Activated naive CD4-positive, alpha-beta T cell treated with anti-CD3 and anti-CD28 coated beads, Interleukin-2, amount 50 U/mL, for 24 hours (primary cell): ENCODE results near the gene SPG21.

Experiments used
- H3K27ac Mint-ChIP-seq: one replicate; pipeline ENCODE4 v1.8.0; 2021; ENCODE audit warnings: mild to moderate bottlenecking, mixed read lengths
- H3K27me3 Mint-ChIP-seq: one replicate; pipeline ENCODE4 v1.8.0; 2021; ENCODE audit warnings: mixed read lengths
- H3K36me3 Mint-ChIP-seq: one replicate; pipeline ENCODE4 v1.8.0; 2021; ENCODE audit warnings: mixed read lengths
- H3K4me1 Mint-ChIP-seq: one replicate; pipeline ENCODE4 v1.8.0; 2021; ENCODE audit warnings: mixed read lengths
- H3K4me3 Mint-ChIP-seq: one replicate; pipeline ENCODE4 v1.8.0; 2021; ENCODE audit warnings: mild to moderate bottlenecking, mixed read lengths
- H3K9me3 Mint-ChIP-seq: one replicate; pipeline ENCODE4 v1.8.0; 2021; ENCODE audit warnings: mixed read lengths

SPG21 gene

DNA sequence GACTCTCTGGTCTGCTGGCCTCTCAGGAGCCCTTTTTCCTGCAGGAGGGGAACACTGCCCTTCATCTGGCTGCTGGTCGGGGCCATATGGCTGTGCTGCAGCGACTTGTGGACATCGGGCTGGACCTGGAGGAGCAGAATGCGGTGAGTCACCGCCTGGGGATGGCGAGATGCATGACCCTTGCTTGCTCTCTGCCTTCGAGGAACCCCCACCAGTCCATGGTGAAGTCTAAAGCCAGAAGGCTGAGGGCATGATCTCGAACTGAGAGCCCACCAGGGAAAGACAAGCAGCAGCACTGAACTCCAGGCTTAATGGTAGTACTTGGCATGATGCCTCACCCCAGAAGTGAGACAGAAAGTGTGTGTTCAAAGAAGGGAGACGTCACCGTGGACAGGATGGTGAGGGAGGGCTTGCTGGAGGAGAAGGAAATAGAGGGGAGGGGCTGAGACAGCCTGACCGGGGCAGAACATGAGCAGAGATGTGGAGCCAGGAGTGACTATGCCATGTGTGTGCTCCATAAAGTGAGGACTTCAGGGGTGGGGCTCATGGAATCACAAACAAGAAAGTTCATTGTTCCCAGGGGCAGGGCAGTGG lies 58.8 kb downstream of the SPG21 start:
- Mint-ChIP-seq H3K36me3 (peaks cover 8% of the 10 kb centered on the region), H3K27ac (no peak overlapping the region), H3K9me3 (no peaks in the 10 kb centered on the region), H3K4me1 (no peaks in the 10 kb centered on the region), H3K4me3 (no peak overlapping the region), H3K27me3 (no peaks in the 10 kb centered on the region)

DNA sequence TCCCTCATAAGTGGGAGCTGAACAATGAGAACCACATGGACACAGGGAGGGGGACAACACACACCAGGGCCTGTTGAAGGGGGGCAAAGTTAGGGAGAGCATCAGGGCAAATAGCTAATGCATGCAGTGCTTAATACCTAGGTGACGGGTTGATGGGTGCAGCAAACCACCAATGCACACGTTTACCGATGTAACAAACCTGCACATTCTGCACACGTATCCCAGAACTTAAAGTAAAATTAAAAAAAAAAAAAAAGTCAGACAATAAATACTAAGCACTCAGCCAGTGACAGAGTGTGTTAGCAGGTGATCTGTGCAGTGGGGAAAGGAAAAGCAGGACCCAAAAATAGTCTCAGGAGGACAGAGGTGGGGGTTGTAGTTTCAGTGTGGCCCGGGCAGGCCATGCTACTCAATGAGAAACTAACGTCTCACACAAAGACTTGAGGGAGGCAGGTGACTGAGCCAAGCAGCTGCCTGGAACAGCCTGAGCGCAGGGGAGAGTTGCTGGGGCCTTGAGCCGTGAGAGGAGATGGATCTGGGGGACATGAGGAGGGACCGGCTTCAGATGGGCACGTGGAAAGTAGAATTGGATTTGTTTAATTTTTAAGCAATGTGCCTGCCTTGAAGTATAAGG lies 59.6 kb downstream of the SPG21 start:
- Mint-ChIP-seq H3K4me3 (no peak overlapping the region), H3K27ac (no peak overlapping the region), H3K9me3 (no peaks in the 10 kb centered on the region)

DNA sequence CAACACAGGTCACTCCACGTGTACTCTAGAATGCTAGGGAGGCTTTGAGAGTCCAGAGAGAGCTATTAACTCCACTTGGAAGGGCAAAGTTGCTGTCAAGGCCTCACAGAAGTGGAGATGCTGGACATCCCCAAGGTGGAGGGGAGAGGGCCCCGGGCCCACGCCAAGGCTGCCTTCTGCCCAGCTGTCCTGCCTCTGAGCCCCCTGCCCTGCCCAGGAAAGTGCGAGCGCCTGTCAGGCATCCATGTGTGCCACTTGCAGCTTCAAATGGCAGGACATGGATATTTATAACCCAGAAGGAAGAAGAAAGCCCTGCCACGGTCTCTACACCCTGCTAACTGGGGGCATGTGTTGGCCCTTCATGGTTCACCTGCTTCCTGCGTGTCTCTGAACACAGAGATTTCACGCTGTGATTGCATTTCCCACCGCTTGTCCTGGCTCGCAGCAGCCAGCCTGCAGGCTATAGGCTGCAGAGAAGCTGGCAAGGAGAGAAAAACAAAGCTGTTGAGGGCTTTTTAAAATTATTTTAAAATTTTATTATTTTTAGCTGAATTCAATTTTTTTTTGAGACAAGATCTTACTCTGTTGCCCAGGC lies 61.0 kb downstream of the SPG21 start:
- Mint-ChIP-seq H3K36me3 (peaks cover 7% of the 10 kb centered on the region), H3K4me3 (no peak overlapping the region), H3K4me1 (no peaks in the 10 kb centered on the region), H3K9me3 (no peaks in the 10 kb centered on the region), H3K27ac (no peak overlapping the region), H3K27me3 (no peaks in the 10 kb centered on the region)

More for the DNA sequence above, 59.6 kb downstream of the SPG21 start:
- H3K27me3 Mint-ChIP-seq, result no peaks in the 10 kb centered on the region
- peaks cover 10% of the 10 kb centered on the region for H3K36me3 Mint-ChIP-seq
- H3K4me1 Mint-ChIP-seq, result no peaks in the 10 kb centered on the region

DNA sequence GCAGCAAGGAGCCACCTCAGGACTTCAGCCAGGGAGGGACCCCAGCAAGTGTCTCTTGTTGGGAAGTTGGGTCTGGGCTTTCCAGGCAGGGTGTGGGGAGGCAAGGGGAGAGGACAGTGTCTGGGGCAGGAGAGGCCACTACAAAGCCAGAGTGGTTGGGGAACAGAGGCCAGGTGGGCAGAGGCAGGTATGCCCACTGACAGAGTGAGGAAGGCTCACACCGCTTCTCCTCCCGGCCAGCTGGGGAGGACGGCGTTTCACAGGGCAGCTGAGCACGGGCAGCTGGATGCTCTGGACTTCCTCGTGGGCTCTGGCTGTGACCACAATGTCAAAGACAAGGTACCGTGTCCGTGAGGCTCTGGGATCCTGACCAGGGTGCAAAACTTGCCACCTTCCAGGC lies 63.1 kb downstream of the SPG21 start:
- Mint-ChIP-seq H3K27me3 (no peaks in the 10 kb centered on the region), H3K9me3 (no peaks in the 10 kb centered on the region), H3K4me1 (no peaks in the 10 kb centered on the region), H3K36me3 (peaks cover 6% of the 10 kb centered on the region), H3K27ac (no peak overlapping the region), H3K4me3 (no peak overlapping the region)

DNA sequence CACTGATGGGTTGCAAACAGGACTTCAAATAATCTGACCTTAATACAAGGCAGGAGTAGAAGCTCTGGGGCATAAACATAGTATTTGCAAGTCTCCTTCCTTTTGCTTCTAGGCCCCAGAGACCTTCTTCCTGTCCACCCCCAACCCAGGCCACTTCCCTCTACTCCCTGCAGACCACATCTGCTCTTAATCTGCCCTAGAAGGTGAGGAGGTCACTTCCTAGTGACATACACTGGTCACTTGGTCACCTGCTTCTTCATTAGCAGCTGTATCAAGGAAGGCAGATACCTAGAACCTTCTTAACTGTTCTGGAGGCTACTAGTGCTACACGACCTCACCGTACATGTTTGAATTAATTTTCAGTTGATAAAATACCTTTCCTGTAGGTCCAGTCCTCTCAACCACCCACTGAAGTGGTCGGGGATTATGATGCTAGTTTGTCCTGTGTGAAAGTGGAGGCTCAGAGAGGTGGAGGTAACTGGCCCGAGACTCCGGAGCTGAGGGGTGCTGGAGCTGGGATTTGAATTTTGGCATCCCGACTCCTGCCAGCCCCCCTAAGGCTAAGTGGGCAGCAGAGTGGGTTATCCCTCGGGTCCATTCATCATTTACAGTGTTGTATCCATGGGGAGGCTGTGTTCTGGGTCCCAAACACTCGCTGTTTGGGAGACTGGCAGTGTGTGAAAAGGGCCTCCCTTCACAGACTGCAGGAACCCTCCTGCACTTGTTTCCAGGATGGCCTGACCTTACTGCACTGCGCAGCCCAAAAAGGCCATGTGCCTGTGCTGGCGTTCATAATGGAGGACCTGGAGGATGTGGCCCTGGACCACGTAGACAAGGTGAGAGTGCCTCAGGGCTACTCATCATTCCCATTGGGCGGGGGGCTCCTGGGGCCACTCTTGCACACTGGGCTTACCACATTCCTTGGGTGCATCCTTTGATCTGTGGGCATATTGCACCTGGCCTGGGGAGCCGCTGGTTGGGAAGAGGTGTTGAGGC lies 64.1 kb downstream of the SPG21 start:
- no peak overlapping the region for H3K27ac Mint-ChIP-seq

DNA sequence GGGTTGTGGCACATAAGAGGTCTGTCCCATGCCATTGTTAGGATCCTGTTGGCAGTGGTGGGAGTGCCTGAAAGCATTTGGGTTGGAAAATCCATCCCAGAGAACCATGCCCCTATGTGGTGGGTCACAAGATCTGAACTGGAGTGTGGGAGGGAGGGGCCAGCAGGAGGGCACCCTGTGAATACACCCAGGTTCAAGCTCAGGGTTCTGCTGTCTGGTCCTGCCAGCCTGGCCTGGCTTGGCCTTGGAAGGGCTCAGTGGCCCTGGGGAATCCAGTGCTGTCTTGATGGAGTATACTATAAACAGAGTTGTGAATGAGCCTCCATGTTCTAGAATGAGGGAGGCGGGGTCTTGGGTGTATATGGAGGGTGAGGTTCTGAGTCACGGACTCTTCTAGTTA lies 66.2 kb downstream of the SPG21 start:
- Mint-ChIP-seq H3K4me3 (no peak overlapping the region), H3K27ac (no peak overlapping the region), H3K4me1 (no peaks in the 10 kb centered on the region), H3K27me3 (no peaks in the 10 kb centered on the region), H3K36me3 (peaks cover 6% of the 10 kb centered on the region), H3K9me3 (no peaks in the 10 kb centered on the region)

More for the DNA sequence above, 64.1 kb downstream of the SPG21 start:
- H3K4me1 Mint-ChIP-seq, result no peaks in the 10 kb centered on the region
- no peaks in the 10 kb centered on the region for H3K9me3 Mint-ChIP-seq
- no peak overlapping the region for H3K4me3 Mint-ChIP-seq
- H3K27me3 Mint-ChIP-seq, result no peaks in the 10 kb centered on the region
- peaks cover 6% of the 10 kb centered on the region for H3K36me3 Mint-ChIP-seq

DNA sequence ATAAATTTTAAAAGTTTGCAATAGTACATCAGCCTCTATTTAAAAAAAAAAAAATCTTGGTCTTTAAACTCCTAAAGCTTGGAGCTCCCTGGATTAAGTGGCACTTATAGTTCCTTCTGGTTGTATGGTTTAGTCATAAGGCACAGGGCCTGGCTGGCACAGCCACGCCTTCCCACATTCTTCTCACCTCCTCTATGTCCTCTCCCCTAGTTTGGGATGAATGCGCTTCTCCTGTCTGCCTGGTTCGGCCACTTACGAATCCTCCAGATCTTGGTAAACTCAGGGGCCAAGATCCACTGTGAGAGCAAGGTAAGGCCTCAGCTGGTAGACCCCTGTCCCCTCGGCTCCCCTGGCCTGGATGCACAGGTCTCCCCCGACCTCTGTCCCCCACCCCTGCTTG lies 68.0 kb downstream of the SPG21 start:
- H3K27ac Mint-ChIP-seq, result no peak overlapping the region

DNA sequence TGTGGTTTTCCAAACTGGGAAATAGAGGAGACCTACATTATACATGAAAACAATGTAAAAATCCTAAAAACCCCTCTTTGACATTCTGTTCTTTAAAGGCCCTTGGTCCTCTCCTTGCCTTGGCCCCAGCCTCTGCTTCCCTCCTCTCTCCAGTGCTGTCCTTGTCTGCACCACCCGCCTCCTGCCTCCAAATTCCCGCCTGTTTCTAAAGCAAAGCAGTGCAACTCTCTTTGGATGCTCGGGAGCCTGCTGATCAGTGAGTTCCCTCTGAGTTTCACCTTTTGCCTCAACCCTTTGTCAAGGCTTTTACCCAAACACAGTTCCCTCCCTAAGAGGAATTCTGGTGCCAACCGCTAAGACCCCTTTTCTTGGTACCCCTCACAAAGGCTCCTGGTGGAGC lies 70.0 kb downstream of the SPG21 start:
- Mint-ChIP-seq H3K27ac (no peak overlapping the region), H3K36me3 (peaks cover 2% of the 10 kb centered on the region), H3K9me3 (no peaks in the 10 kb centered on the region), H3K27me3 (no peaks in the 10 kb centered on the region), H3K4me3 (no peak overlapping the region), H3K4me1 (no peaks in the 10 kb centered on the region)

More for the DNA sequence above, 68.0 kb downstream of the SPG21 start:
- Mint-ChIP-seq H3K9me3 (no peaks in the 10 kb centered on the region), H3K4me1 (no peaks in the 10 kb centered on the region), H3K36me3 (peaks cover 6% of the 10 kb centered on the region), H3K27me3 (no peaks in the 10 kb centered on the region), H3K4me3 (no peak overlapping the region)

DNA sequence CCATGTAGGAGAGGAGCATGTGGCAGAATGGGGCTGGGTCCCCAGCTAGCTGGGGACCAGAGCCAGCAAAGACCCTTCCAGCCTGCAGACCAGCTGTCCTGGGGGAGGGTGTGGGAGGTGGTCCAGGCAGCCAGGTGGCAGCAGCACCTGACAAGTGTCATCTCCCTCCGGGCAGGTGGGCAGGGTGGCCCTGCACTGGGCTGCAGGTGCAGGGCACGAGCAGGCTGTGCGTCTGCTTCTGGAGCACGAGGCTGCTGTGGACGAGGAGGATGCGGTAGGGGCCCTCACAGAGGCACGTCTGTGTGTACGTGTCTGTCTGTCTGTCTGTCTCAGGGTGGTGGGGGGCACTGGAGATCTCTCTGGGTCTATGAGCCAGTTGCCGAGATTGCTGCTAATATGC lies 72.5 kb downstream of the SPG21 start:
- H3K4me3 Mint-ChIP-seq, result no peak overlapping the region
- H3K36me3 Mint-ChIP-seq, result peaks cover 2% of the 10 kb centered on the region
- no peak overlapping the region for H3K27ac Mint-ChIP-seq
- H3K9me3 Mint-ChIP-seq, result no peaks in the 10 kb centered on the region
- no peaks in the 10 kb centered on the region for H3K27me3 Mint-ChIP-seq
- no peaks in the 10 kb centered on the region for H3K4me1 Mint-ChIP-seq

DNA sequence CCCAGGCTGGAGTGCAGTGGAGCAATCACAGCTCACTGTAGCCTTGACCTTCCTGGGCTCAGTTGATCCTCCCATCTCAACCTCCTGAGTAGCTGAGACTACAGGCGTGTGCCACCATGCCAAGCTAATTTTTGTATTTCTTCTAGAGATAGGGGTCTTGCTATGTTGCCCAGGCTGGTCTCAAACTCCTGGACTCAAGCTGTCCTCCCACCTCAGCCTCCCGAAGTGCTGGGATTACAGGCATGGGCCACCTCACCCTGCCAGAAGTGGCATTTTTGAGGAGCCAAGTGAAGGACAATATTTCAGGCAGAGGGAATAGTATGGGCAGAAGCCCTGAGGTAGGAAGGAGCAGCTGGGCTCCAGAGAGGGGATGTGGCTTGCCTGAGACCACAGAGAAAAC lies 73.3 kb downstream of the SPG21 start:
- Mint-ChIP-seq H3K27me3 (peaks cover under 1% of the 10 kb centered on the region), H3K4me3 (no peak overlapping the region), H3K4me1 (peaks cover 2% of the 10 kb centered on the region), H3K9me3 (no peaks in the 10 kb centered on the region), H3K36me3 (peaks cover 2% of the 10 kb centered on the region), H3K27ac (no peak overlapping the region)

DNA sequence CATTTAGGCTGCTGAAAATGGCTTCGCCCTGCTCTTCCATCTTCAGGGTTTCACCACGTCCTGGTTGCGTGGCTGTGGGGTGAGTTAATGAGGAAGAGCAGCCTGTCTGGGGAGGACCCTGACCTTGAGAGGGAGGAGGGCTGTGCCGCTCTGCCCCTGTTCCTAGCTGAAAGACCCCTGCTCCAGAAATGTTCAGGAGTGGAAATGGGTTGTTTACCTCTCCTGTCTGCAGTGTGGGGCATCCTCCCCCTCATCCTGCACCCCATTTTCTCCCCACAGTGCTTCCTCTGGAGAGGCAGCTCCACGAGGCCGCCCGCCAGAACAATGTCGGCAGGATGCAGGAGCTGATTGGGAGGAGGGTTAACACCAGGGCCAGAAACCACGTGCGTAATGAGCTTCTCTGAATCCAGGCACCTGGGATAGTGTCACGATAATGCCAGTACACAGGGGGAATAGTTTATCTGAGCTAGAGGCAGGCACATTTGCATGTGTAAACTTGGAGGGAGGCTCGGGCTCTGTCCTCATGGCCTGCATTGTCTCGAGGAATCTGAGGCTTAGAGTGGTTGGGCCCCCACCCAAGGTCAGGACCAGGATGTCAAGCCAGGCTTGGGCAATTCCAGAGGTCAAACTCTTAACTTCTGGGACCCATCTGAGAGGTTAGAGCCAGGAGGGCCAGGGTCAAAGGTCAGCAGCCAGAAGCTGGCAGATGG lies 74.0 kb downstream of the SPG21 start:
- Mint-ChIP-seq H3K27ac (no peak overlapping the region), H3K4me3 (no peak overlapping the region), H3K4me1 (peaks cover 8% of the 10 kb centered on the region), H3K9me3 (no peaks in the 10 kb centered on the region), H3K27me3 (peaks cover 3% of the 10 kb centered on the region), H3K36me3 (peaks cover 2% of the 10 kb centered on the region)
